IPS-18a (cell line): ENCODE results near the gene MSS51.
A peak's percentile ranks its signal among the peaks of the same experiment; 100 is the strongest.

Source experiments
- H3K27ac ChIP-seq: one replicate; pipeline ENCODE4 v1.5.1; 2013; ENCODE audit warnings: low read length
- H3K27me3 ChIP-seq: one replicate; pipeline ENCODE4 v1.6.1; 2013; ENCODE audit warnings: mild to moderate bottlenecking, low read length; ENCODE audit not compliant: control insufficient read depth, insufficient read depth
- H3K36me3 ChIP-seq: one replicate; pipeline ENCODE4 v1.6.1; 2013; ENCODE audit warnings: low read depth, low read length; ENCODE audit not compliant: control insufficient read depth
- H3K4me1 ChIP-seq: one replicate; pipeline ENCODE4 v1.6.1; 2013; ENCODE audit warnings: low read depth, low read length; ENCODE audit not compliant: control insufficient read depth
- H3K4me3 ChIP-seq: one replicate; pipeline ENCODE4 v1.5.1; 2013; ENCODE audit warnings: low read length
- H3K9ac ChIP-seq: one replicate; pipeline ENCODE4 v1.6.1; 2013; ENCODE audit warnings: mild to moderate bottlenecking, low read length, moderate library complexity
- H3K9me3 ChIP-seq: one replicate; pipeline ENCODE4 v1.6.1; 2013; ENCODE audit warnings: low read depth, low read length; ENCODE audit not compliant: control insufficient read depth

The MSS51 gene

GRCh38 chr10:73413528-73414229 lies 19.7 kb downstream of the MSS51 start, which contains the start of gene ANXA7:
Gene ANXA7, minus strand, starts transcription at chr10:73414058. Its CDS starts 13,202 bp downstream, at chr10:73400856.
- peak within 1 kb of the TSS; percentile 83 for H3K9ac ChIP-seq
- H3K36me3 ChIP-seq = no peaks in the 10 kb centered on the region
- peak within 1 kb of the TSS; percentile 83 for H3K27ac ChIP-seq
- H3K4me1 ChIP-seq = peaks cover 10% of the 10 kb centered on the region
- H3K9me3 ChIP-seq = no peaks in the 10 kb centered on the region
- peak within 1 kb of the TSS; percentile 94 for H3K4me3 ChIP-seq
- no peaks in the 10 kb centered on the region for H3K27me3 ChIP-seq

GRCh38 chr10:73413108-73413527 lies 20.2 kb downstream of the MSS51 start:
- peak overlapping the region; percentile 61 for H3K27ac ChIP-seq
- H3K9ac ChIP-seq = peak overlapping the region; percentile 83
- H3K4me3 ChIP-seq = peak overlapping the region; percentile 94
- no peaks in the 10 kb centered on the region for H3K36me3 ChIP-seq
- H3K4me1 ChIP-seq = peaks cover 10% of the 10 kb centered on the region
- H3K27me3 ChIP-seq = no peaks in the 10 kb centered on the region
- no peaks in the 10 kb centered on the region for H3K9me3 ChIP-seq

GRCh38 chr10:73410897-73411296 lies 22.5 kb downstream of the MSS51 start:
- H3K27ac ChIP-seq = no peak overlapping the region
- H3K9me3 ChIP-seq = no peaks in the 10 kb centered on the region
- peaks cover 10% of the 10 kb centered on the region for H3K4me1 ChIP-seq
- no peaks in the 10 kb centered on the region for H3K36me3 ChIP-seq
- no peak overlapping the region for H3K4me3 ChIP-seq
- H3K27me3 ChIP-seq = no peaks in the 10 kb centered on the region
- no peak overlapping the region for H3K9ac ChIP-seq

- Histone ChIP-seq H3K4me3 (no peak overlapping the region), H3K9ac (no peak overlapping the region), H3K27me3 (no peaks in the 10 kb centered on the region), H3K36me3 (no peaks in the 10 kb centered on the region), H3K9me3 (no peaks in the 10 kb centered on the region), H3K27ac (no peak overlapping the region), H3K4me1 (peaks cover 3% of the 10 kb centered on the region)
These were observed 24.3 kb downstream of the MSS51 start for GRCh38 chr10:73408978-73409521.

- Histone ChIP-seq H3K27me3 (no peaks in the 10 kb centered on the region), H3K36me3 (no peaks in the 10 kb centered on the region), H3K4me3 (no peak overlapping the region), H3K9ac (no peak overlapping the region), H3K27ac (no peak overlapping the region), H3K4me1 (peaks cover 3% of the 10 kb centered on the region), H3K9me3 (no peaks in the 10 kb centered on the region)
These were observed 25.3 kb downstream of the MSS51 start for GRCh38 chr10:73408061-73408460.

GRCh38 chr10:73407495-73407894 lies 25.9 kb downstream of the MSS51 start:
- H3K27me3 ChIP-seq = no peaks in the 10 kb centered on the region
- H3K4me1 ChIP-seq = no peaks in the 10 kb centered on the region
- H3K4me3 ChIP-seq = no peak overlapping the region
- no peaks in the 10 kb centered on the region for H3K36me3 ChIP-seq
- H3K27ac ChIP-seq = no peak overlapping the region
- H3K9me3 ChIP-seq = no peaks in the 10 kb centered on the region
- H3K9ac ChIP-seq = no peak overlapping the region

GRCh38 chr10:73406846-73407245 lies 26.5 kb downstream of the MSS51 start:
- Histone ChIP-seq H3K27me3 (no peaks in the 10 kb centered on the region), H3K4me3 (no peak overlapping the region), H3K4me1 (no peaks in the 10 kb centered on the region)

GRCh38 chr10:73405556-73405955 lies 27.8 kb downstream of the MSS51 start:
- Histone ChIP-seq H3K9me3 (no peaks in the 10 kb centered on the region), H3K27ac (no peak overlapping the region), H3K36me3 (no peaks in the 10 kb centered on the region), H3K4me3 (no peak overlapping the region), H3K4me1 (no peaks in the 10 kb centered on the region), H3K27me3 (no peaks in the 10 kb centered on the region), H3K9ac (no peak overlapping the region)

More at GRCh38 chr10:73406846-73407245, 26.5 kb downstream of the MSS51 start:
- Histone ChIP-seq H3K27ac (no peak overlapping the region), H3K36me3 (no peaks in the 10 kb centered on the region), H3K9me3 (no peaks in the 10 kb centered on the region), H3K9ac (no peak overlapping the region)

- no peak overlapping the region for H3K4me3 ChIP-seq
- H3K4me1 ChIP-seq = no peaks in the 10 kb centered on the region
- H3K9ac ChIP-seq = no peak overlapping the region
- no peak overlapping the region for H3K27ac ChIP-seq
- no peaks in the 10 kb centered on the region for H3K9me3 ChIP-seq
- H3K27me3 ChIP-seq = no peaks in the 10 kb centered on the region
- H3K36me3 ChIP-seq = no peaks in the 10 kb centered on the region
These were observed 28.7 kb downstream of the MSS51 start for GRCh38 chr10:73404690-73405089.

- Histone ChIP-seq H3K27me3 (no peaks in the 10 kb centered on the region), H3K36me3 (peaks cover 2% of the 10 kb centered on the region), H3K9me3 (no peaks in the 10 kb centered on the region), H3K9ac (no peak overlapping the region), H3K4me1 (no peaks in the 10 kb centered on the region), H3K4me3 (no peak overlapping the region), H3K27ac (no peak overlapping the region)
These were observed 31.7 kb downstream of the MSS51 start for GRCh38 chr10:73401636-73402035.

- no peaks in the 10 kb centered on the region for H3K4me1 ChIP-seq
- peaks cover 21% of the 10 kb centered on the region for H3K36me3 ChIP-seq
- no peak overlapping the region for H3K4me3 ChIP-seq
- H3K9ac ChIP-seq = no peak overlapping the region
- H3K9me3 ChIP-seq = no peaks in the 10 kb centered on the region
- H3K27me3 ChIP-seq = no peaks in the 10 kb centered on the region
- no peak overlapping the region for H3K27ac ChIP-seq
These were observed 34.3 kb downstream of the MSS51 start for GRCh38 chr10:73399063-73399462.

GRCh38 chr10:73398024-73398423 lies 35.3 kb downstream of the MSS51 start:
- H3K9me3 ChIP-seq = no peaks in the 10 kb centered on the region
- H3K9ac ChIP-seq = no peak overlapping the region
- no peak overlapping the region for H3K4me3 ChIP-seq
- peaks cover 21% of the 10 kb centered on the region for H3K36me3 ChIP-seq
- no peaks in the 10 kb centered on the region for H3K27me3 ChIP-seq
- H3K27ac ChIP-seq = no peak overlapping the region
- no peaks in the 10 kb centered on the region for H3K4me1 ChIP-seq
